GF-D8 (cell line): ENCODE data around the gene SLC19A1.
A peak's percentile ranks its signal among the peaks of the same experiment; 100 is the strongest.

Experiments
- DNase-seq: peaks from one replicate; lab custom pipeline; 2025; lab: John Stamatoyannopoulos, UW

Gene SLC19A1

GRCh38 chr21:45478816-45479669 is 63.2 kb downstream of the SLC19A1 start:
- DNase-seq, result no peak

GRCh38 chr21:45478115-45478801 is 64.0 kb downstream of the SLC19A1 start:
- peak; percentile 75 for DNase-seq

- DNase-seq, result no peak
Observed at GRCh38 chr21:45477176-45478114, 64.8 kb downstream of the SLC19A1 start.

- DNase-seq, result no peak
Observed at GRCh38 chr21:45476582-45476981, 65.7 kb downstream of the SLC19A1 start.

GRCh38 chr21:45475797-45476570 is 66.3 kb downstream of the SLC19A1 start:
- no peak for DNase-seq

- DNase-seq, result no peak
Observed at GRCh38 chr21:45475004-45475685, 67.1 kb downstream of the SLC19A1 start.

- DNase-seq, result no peak
Observed at GRCh38 chr21:45474323-45474950, 67.8 kb downstream of the SLC19A1 start.

- DNase-seq, result no peak
Observed at GRCh38 chr21:45473496-45474322, 68.5 kb downstream of the SLC19A1 start.

- no peak for DNase-seq
Observed at GRCh38 chr21:45472445-45473365, 69.5 kb downstream of the SLC19A1 start.

- DNase-seq, result no peak
Observed at GRCh38 chr21:45471525-45472221, 70.6 kb downstream of the SLC19A1 start.

- no peak for DNase-seq
Observed at GRCh38 chr21:45470773-45471524, 71.3 kb downstream of the SLC19A1 start.

- DNase-seq, result no peak
Observed at GRCh38 chr21:45470087-45470515, 72.1 kb downstream of the SLC19A1 start.

- DNase-seq, result no peak
Observed at GRCh38 chr21:45469273-45470086, 72.8 kb downstream of the SLC19A1 start.

GRCh38 chr21:45468971-45469272 is 73.3 kb downstream of the SLC19A1 start:
- DNase-seq, result no peak

- no peak for DNase-seq
Observed at GRCh38 chr21:45468051-45468970, 73.9 kb downstream of the SLC19A1 start.
